ENCODE results near the gene ERBB2.

The ERBB2 gene

GRCh38 chr17:39674179-39674578 lies 25.7 kb upstream of the ERBB2 start:
- CTCF ChIA-PET, result interaction anchor here (1.2 to 21.1 kb wide), 5 partner anchors 8 to 53 kb away, joined by 3 to 180 read pairs (median 4); no protein-coding TSS in a partner anchor
- DNase-seq (ENCODE audit: extremely low spot score), result no peak
- TF ChIP-seq, protein P1, sequence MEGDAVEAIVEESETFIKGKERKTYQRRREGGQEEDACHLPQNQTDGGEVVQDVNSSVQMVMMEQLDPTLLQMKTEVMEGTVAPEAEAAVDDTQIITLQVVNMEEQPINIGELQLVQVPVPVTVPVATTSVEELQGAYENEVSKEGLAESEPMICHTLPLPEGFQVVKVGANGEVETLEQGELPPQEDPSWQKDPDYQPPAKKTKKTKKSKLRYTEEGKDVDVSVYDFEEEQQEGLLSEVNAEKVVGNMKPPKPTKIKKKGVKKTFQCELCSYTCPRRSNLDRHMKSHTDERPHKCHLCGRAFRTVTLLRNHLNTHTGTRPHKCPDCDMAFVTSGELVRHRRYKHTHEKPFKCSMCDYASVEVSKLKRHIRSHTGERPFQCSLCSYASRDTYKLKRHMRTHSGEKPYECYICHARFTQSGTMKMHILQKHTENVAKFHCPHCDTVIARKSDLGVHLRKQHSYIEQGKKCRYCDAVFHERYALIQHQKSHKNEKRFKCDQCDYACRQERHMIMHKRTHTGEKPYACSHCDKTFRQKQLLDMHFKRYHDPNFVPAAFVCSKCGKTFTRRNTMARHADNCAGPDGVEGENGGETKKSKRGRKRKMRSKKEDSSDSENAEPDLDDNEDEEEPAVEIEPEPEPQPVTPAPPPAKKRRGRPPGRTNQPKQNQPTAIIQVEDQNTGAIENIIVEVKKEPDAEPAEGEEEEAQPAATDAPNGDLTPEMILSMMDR (IDR thresholded peaks at IDR 0.05; ENCODE audit: control extremely low read depth, extremely low read depth, low read depth, missing control alignments), result no peak
- POLR2A ChIA-PET, result no interaction called here

DNA sequence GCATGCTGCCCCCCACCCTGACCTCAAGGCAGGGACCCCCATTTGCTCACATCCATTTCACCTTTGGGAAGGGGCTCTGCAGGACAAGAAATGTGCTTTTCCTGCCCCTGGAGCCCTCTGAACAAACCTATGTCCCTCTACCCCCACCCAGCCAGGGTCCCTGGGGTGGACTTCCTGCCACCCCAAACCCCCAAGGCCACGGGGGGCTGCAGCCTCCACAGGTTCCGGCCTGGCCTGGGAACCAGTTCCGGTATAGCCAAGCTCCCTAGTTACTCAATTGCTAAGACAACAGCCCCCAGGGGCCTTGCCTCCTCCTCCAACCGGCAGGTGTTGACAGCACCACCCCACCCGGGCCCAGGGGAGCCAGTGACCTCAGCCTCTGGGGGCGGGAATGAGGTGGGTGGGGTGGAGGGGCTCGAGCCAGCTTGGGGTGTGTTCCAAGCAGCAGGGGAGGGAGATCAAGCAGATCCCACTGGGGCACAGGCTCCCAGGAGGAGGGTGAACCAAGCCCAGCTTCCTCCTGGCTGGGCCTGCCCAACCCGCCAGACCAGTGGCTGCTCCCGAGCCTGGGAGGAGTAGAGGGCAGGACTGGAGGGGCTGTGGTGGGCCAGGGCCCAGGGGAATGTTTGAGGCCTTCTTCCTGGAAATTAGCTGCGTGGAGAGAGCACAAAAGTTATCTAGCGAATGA lies 25.0 kb upstream of the ERBB2 start:
- TF ChIP-seq, protein P1 (IDR thresholded peaks at IDR 0.05; ENCODE audit: control extremely low read depth, extremely low read depth, low read depth, missing control alignments), result no peak
- peak; percentile 52 for DNase-seq (ENCODE audit: extremely low spot score)
- ChIA-PET POLR2A (interaction anchor here (0.6 kb wide), 1 partner anchor 138 kb away, joined by 3 read pairs; no protein-coding TSS in a partner anchor), CTCF (interaction anchor here (1.1 to 21.1 kb wide), 6 partner anchors 8 to 56 kb away, joined by 3 to 180 read pairs (median 4); no protein-coding TSS in a partner anchor)

DNA sequence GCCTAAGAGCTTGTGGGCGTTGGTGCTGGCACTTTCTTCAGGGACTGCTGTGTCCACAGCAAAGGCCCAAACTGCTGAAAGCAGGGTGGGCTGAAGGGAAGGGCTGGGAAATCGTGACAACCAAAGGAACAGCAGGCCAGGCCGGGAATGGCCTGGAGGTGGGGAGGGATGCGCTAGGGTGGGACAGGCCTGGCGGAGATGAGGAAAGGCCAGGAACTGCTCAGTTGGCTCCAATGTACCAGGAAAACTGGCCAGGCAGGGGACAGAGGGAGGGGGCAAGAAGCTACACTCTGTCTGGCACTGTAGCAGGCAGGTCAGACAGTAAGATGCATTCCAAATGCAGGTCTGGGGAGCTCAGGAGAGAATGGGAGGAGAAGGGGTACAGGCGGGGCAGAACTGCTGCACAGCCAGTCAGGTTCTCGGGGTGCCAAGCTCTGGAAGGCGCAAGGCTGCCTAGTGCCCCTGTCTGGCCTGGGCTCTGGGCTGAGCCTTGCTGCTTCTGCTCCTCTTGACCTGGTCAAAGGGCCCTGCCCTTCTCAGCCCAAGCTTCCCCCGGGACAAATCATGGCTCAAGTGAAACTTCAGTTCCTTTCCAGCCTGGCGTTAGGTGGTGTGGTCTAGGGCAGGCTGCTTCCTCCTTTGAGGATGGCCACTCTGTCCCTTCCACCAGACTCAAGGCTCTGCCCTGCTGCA lies 24.3 kb upstream of the ERBB2 start:
- ChIA-PET CTCF (interaction anchor here (1.1 to 21.1 kb wide), 5 partner anchors 11 to 56 kb away, joined by 3 to 180 read pairs (median 4); no protein-coding TSS in a partner anchor), POLR2A (interaction anchor here (0.6 kb wide), 1 partner anchor 138 kb away, joined by 3 read pairs; no protein-coding TSS in a partner anchor)
- DNase-seq (ENCODE audit: extremely low spot score), result no peak
- TF ChIP-seq, protein P1 (IDR thresholded peaks at IDR 0.05; ENCODE audit: control extremely low read depth, extremely low read depth, low read depth, missing control alignments), result no peak

DNA sequence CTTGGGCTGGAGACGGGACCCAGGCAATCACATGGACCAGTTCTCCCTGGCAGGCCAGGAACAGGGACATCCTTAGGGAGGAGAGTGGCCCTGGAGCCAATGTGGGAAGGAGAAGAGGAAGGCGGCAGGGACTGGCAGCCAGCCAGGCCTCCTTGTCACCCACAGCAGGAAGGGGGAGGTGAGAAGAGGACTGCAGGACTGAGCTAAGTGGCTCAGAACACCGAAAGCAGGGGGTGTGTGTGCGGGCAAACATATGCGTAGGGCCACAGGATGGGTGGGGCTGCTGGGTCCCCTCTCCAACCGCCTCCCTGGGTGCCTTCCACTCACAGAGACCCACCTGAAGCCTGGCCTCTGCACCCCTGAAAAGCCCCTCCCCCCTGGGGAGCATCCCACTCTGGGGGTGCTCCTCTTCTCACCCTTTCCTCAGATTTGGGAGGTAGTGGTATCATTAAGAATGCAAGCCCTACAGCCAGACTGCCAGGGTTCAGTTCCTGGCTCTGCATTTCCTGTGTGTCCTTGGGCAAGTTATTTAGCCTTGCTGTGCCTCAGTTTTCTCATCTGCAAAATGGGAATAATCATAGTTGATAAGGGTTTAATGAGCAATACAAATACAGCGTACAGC lies 23.6 kb upstream of the ERBB2 start:
- ChIA-PET POLR2A (no interaction called here), CTCF (interaction anchor here (1.1 to 21.1 kb wide), 5 partner anchors 24 to 55 kb away, joined by 3 to 180 read pairs (median 6); no protein-coding TSS in a partner anchor)
- TF ChIP-seq, protein P1 (IDR thresholded peaks at IDR 0.05; ENCODE audit: control extremely low read depth, extremely low read depth, low read depth, missing control alignments), result no peak
- DNase-seq (ENCODE audit: extremely low spot score), result peak; percentile 72

DNA sequence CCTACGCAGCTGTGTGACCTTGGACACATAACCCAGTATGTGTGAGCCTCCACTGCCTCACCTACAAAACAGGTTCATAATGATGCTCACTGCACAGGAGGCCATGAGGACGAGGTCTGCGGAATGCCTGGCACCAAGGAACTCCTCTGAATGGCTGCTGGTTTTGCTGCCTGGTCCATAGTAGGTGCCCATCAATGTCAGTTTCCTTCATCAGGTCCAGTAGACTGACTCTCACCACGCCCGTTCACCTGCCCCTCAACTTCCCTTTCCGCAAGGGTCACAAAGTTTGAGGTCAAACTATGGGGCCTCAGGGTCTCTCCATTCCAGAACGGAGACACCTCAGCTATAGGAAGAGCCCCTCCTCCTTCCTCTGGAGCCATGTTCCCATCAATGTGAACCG lies 22.8 kb upstream of the ERBB2 start:
- CTCF ChIA-PET, result interaction anchor here (1.3 to 21.1 kb wide), 7 partner anchors 7 to 55 kb away, joined by 6 to 180 read pairs (median 12); partner anchors contain the start of genes PGAP3, PNMT and TCAP
- no peak for DNase-seq (ENCODE audit: extremely low spot score)
- POLR2A ChIA-PET, result no interaction called here
- TF ChIP-seq, protein P1 (IDR thresholded peaks at IDR 0.05; ENCODE audit: control extremely low read depth, extremely low read depth, low read depth, missing control alignments), result no peak
